Measurements from ENCODE around the gene THAP10.
"Not testable (repeated sequence)": the region's sequence is repeated elsewhere in the genome, so short reads cannot be mapped to it uniquely, and the experiment has no call there.

The THAP10 gene

DNA sequence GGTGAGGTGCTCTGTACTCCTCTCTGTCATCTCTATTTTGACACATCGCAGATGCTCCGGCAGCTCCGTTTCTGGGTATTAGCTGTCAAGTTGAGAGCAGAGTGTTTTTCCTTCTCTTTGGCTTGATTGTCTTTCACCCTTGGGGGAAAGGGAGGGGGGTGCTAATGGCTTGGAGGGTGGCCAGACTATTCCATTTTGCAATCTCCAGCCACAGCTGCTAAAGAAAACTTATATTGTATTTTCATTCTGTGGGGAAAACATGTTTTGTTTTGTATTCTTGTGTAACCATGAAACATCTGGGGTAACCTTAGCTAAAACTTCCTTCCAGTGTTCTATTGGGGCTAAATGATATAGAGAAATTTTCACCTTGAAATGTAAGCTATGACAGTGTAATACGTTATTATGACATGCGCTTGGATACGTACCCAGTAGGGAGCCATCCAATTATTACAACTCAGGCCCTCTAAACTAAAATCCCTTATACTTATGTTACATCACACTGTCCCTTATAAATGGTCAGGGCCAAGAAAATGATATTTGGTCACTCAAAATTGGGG, 24.2 kb downstream of the THAP10 start:
- Mint-ChIP-seq H3K36me3 (ENCODE audit: low read depth) (no peaks in the 10 kb centered on the region), H3K9me3 (no peaks in the 10 kb centered on the region), H3K4me1 (peaks cover 34% of the 10 kb centered on the region), H3K4me3 (peak overlapping the region in 1 of 3 experiments; percentile 57), H3K27ac (peak overlapping the region; percentile 75 to 93 (median 92)), H3K27me3 (ENCODE audit: low read depth) (no peaks in the 10 kb centered on the region)
- TF ChIP-seq, protein P1, sequence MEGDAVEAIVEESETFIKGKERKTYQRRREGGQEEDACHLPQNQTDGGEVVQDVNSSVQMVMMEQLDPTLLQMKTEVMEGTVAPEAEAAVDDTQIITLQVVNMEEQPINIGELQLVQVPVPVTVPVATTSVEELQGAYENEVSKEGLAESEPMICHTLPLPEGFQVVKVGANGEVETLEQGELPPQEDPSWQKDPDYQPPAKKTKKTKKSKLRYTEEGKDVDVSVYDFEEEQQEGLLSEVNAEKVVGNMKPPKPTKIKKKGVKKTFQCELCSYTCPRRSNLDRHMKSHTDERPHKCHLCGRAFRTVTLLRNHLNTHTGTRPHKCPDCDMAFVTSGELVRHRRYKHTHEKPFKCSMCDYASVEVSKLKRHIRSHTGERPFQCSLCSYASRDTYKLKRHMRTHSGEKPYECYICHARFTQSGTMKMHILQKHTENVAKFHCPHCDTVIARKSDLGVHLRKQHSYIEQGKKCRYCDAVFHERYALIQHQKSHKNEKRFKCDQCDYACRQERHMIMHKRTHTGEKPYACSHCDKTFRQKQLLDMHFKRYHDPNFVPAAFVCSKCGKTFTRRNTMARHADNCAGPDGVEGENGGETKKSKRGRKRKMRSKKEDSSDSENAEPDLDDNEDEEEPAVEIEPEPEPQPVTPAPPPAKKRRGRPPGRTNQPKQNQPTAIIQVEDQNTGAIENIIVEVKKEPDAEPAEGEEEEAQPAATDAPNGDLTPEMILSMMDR (IDR thresholded peaks at IDR 0.05; ENCODE audit: unreplicated experiment in 3 of 3) = no peak

DNA sequence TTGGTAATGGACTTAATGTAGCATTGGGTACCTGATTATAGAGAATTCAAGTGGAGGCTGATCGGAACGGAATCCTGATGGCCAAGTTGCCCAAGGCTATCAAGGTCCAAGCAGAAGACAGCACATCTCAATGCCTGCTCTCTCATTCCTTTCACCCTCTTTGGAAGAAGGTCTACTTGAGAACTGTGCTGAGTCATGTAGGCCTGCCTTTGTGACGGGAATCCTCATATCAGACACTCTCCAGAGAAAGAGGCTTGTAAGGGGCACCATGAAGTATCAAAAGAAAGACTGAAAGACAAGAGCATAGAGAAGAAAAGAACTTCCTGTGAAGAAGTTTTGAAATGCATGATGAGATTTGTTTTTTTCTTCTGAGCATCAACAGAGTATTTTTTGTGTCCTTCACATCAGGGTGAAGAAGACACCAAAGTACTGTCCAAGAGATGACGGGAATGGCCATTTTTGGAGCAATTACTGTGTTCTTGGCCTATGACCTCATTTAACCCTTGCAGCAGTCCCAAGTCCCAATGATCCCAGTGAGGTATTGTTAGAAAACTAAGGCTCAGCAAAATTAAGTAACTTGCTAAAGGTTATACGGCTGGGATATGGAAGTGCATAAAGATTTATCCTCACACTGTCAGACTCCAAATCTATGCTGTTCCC, 25.1 kb downstream of the THAP10 start:
- no peaks in the 10 kb centered on the region for H3K27me3 Mint-ChIP-seq (ENCODE audit: low read depth)
- peak overlapping the region in 2 of 3 experiments; percentile 92 to 93 for H3K27ac Mint-ChIP-seq
- no peak overlapping the region for H3K4me3 Mint-ChIP-seq
- no peaks in the 10 kb centered on the region for H3K36me3 Mint-ChIP-seq (ENCODE audit: low read depth)
- peaks cover 34% of the 10 kb centered on the region for H3K4me1 Mint-ChIP-seq
- TF ChIP-seq, protein P1 (IDR thresholded peaks at IDR 0.05; ENCODE audit: unreplicated experiment in 3 of 3) = no peak
- H3K9me3 Mint-ChIP-seq = no peaks in the 10 kb centered on the region

DNA sequence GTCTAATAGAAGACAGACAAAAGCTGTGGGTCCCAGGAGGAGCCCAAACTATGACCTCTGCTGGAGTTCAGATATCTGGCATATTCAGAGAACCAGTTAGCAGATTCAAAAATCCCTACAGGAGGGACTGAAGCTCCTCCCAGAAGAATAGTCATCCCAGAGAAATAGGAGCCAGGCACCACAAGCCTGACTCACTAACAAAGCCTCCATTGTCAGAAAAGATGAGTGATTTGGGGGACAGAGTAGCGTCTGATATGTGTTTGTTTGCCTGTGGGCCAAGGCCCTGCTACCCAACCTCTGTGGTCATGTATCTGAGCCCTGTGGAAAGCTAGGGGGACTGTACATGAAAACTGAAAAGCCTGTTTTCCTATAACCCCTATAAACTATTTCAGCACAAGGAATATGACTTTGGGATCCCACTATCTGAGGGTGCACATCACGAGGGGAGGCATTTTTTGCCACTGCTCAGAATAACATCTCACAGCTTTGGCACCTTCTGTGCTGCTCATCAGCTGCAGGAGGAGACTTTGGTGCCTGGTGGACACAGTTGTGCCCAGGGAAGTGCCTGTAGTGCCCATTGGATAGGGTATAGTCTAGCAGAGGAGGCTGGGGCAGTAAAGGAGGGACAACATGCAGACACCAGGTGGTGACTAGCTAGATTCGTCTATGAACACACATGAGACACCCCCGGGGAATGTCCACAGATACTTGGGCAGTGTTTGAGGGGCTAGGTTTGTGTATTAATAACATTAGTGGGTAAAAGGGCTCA, 28.6 kb downstream of the THAP10 start:
- Mint-ChIP-seq H3K27me3 (ENCODE audit: low read depth) (no peaks in the 10 kb centered on the region), H3K27ac (no peak overlapping the region), H3K4me1 (peaks cover 19% of the 10 kb centered on the region), H3K36me3 (ENCODE audit: low read depth) (no peaks in the 10 kb centered on the region), H3K9me3 (no peaks in the 10 kb centered on the region), H3K4me3 (no peak overlapping the region)
- TF ChIP-seq, protein P1 (IDR thresholded peaks at IDR 0.05; ENCODE audit: unreplicated experiment in 3 of 3) = no peak

DNA sequence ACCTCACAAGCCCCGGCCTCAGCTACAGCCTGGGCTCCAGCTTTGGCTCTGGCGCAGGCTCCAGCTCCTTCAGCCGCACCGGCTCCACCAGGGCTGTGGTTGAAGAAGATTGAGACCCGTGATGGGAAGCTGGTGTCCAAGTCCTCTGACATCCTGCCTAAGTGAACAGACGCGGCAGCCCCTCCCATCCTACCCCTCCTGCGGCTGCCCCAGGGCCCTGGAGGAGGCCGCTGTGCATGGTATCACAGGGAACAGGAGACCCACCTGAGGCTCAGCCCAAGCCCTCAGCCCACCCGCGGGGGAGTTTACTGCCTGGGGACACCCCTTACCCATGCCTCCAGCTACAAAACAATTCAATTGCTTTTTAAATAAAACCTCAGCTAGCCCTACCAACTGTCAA, 32.2 kb downstream of the THAP10 start:
- TF ChIP-seq, protein P1 (IDR thresholded peaks at IDR 0.05; ENCODE audit: unreplicated experiment in 3 of 3) = no peak
- Mint-ChIP-seq H3K4me1 (peaks cover 19% of the 10 kb centered on the region), H3K4me3 (no peak overlapping the region), H3K9me3 (no peaks in the 10 kb centered on the region), H3K27me3 (ENCODE audit: low read depth) (no peaks in the 10 kb centered on the region), H3K27ac (no peak overlapping the region), H3K36me3 (ENCODE audit: low read depth) (no peaks in the 10 kb centered on the region)

DNA sequence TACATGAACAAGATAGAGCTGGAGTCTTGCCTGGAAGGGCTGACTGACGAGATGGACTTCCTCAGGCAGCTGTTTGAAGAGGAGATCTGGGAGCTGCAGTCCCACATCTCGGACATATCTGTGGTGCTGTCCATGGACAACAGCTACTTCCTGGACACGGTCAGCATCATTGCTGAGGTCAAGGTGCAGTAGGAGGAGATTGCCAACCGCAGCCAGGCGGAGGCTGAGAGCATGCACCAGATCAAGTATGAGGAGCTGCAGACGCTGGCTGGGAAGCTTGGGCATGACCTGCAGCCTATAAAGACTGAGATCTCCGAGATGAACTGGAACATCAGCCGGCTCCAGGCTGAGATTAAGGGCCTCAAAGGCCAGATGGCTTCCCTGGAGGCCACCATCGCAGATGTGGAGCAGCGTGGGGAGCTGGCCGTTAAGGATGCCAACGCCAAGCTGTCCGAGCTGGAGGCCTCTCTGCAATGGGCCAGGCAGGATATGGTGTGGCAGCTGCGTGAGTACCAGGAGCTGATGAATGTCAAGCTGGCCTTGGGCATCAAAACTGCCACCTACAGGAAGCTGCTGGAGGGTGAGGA, 32.8 kb downstream of the THAP10 start:
- no peaks in the 10 kb centered on the region for H3K27me3 Mint-ChIP-seq (ENCODE audit: low read depth)
- no peaks in the 10 kb centered on the region for H3K9me3 Mint-ChIP-seq
- H3K4me3 Mint-ChIP-seq = no peak overlapping the region
- H3K27ac Mint-ChIP-seq = no peak overlapping the region
- TF ChIP-seq, protein P1 (IDR thresholded peaks at IDR 0.05; ENCODE audit: unreplicated experiment in 3 of 3) = no peak
- H3K4me1 Mint-ChIP-seq = peaks cover 24% of the 10 kb centered on the region
- no peaks in the 10 kb centered on the region for H3K36me3 Mint-ChIP-seq (ENCODE audit: low read depth)

DNA sequence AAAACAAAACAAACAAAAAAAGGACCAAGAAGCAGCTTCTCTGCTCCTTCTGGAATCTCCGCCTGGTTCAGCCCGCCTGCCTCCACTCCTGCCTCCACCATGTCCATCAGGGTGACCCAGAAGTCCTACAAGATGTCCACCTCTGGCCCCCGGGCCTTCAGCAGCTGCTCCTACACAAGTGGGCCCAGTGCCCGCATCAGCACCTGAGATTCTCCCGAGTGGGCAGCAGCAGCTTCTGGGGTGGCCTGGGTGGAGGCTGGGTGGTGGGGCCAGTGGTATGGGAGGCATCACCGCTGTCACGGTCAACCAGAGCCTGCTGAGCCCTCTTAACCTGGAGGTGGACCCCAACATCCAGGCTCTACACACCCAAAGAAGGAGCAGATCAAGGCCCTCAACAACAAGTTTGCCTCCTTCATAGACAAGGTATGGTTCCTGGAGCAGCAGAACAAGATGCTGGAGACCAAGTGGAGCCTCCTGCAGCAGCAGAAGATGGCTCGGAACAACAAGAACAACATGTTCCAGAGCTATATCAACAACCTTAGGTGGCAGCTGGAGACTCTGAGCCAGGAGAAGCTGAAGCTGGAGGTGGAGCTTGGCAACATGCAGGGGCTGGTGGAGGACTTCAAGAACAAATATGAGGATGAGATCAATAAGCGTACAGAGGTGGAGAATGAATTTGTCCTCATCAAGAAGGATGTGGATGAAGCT, 33.5 kb downstream of the THAP10 start:
- not testable (repeated sequence) for H3K36me3 Mint-ChIP-seq (ENCODE audit: low read depth); H3K4me3 Mint-ChIP-seq; H3K9me3 Mint-ChIP-seq; H3K27ac Mint-ChIP-seq; H3K27me3 Mint-ChIP-seq (ENCODE audit: low read depth)
- H3K4me1 Mint-ChIP-seq = peaks cover 25% of the 10 kb centered on the region
